Psoas muscle (tissue), 8 donors: Measurements from ENCODE around the gene MLNR. TPM values are rescaled to one million over a fixed set of nuclear protein-coding genes. Genes with fewer than 3 reads are reported as not detected.

Source experiments
- ATAC-seq, 4 donors: fragments of 200-7000 bp; cut with Tn5 transposase; one replicate each; pipeline ENCODE4 v1.9.1; 2020; ENCODE audit warnings: moderate library complexity in 3 of 4, mild to moderate bottlenecking in 2 of 4
- DNase-seq, 2 donors: peaks; one replicate each; pipeline ENCODE4 v3.0.0-alpha.2; 2020
- H3K27ac ChIP-seq: fragments of 200-600 bp; one replicate; pipeline ENCODE4 v1.8.0; 2022
- H3K27me3 ChIP-seq, 3 donors: fragments of 200-600 bp in 1 of 3; one replicate each; pipeline versions ENCODE4 v1.6.1 to v1.8.0; 2013 to 2022; ENCODE audit warnings: low read length in 2 of 3, mild to moderate bottlenecking in 2 of 3, moderate library complexity in 1 of 3; ENCODE audit not compliant: insufficient read depth in 3 of 3
- H3K36me3 ChIP-seq, 2 donors: fragments of 200-600 bp in 1 of 2; one replicate each; pipeline versions ENCODE4 v1.6.1 to v1.8.0; 2013 to 2022; ENCODE audit warnings: low read depth in 1 of 2, mild to moderate bottlenecking in 1 of 2, moderate library complexity in 1 of 2; ENCODE audit not compliant: insufficient read depth in 1 of 2
- H3K4me1 ChIP-seq: fragments of 200-600 bp; one replicate; pipeline ENCODE4 v1.8.0; 2022
- H3K4me3 ChIP-seq: fragments of 200-600 bp; one replicate; pipeline ENCODE4 v1.8.0; 2022; ENCODE audit warnings: mild to moderate bottlenecking
- H3K9me3 ChIP-seq: fragments of 200-600 bp; one replicate; pipeline ENCODE4 v1.8.0; 2022
- WGBS, 3 donors: extraction: QIAGEN DNeasy Blood & Tissue Kit; methylation state at CpG; one replicate each; pipeline versions ENCODE4 v1.1.6 to v1.1.7; 2013; 5-methylcytosine and 5-hydroxymethylcytosine counted together
- intact Hi-C, 2 donors: fragments of 100-400 bp; cut with DNase I; formaldehyde crosslinking; loops; one replicate each; pipeline versions ENCODE4 v1.11.0 to v1.14.2; 2022
- polyA plus RNA-seq, 3 donors: library from polyadenylated mRNA; stranded (reverse); fragments of 200-250 nt; gene quantifications; one replicate each; pipeline ENCODE4 v1.2.3, GENCODE V29; 2013
- total RNA-seq, 4 donors: library from RNA; stranded (reverse); fragmentation: NEBNext Ultra II Directional in 2 of 4; extraction: Animal tissue kit (Norgen Biotek cat#: 25700) in 2 of 4; gene quantifications; one replicate each; pipeline versions ENCODE4 v1.2.1 to v1.2.4, GENCODE V29; 2021 to 2023
- TF ChIP-seq, protein P1 (sequence below): fragments of 200-600 bp; IDR thresholded peaks from one replicate; pipeline ENCODE4 v1.8.0; 2022; ENCODE audit warnings: antibody characterized with exemption
- donor health status: healthy with polysubstance abuse.
- donor health status: DM: no; HTN: no; CAD: no; lungs with moderate emphysema.
- donor health status: Bipolar disorder and iron deficiency.
- donor health status: healthy.
- donor health status: DM: yes; HTN: yes; CAD: no.
- donor health status: DM: no; HTN: no; CAD: no.
- donor health status: DM: no; HTN: no; CAD: no.
- donor health status: DM: yes; HTN: yes; CAD: no.

Gene MLNR
- total and polyA plus RNA-seq, 7 donors, result not detected

DNA sequence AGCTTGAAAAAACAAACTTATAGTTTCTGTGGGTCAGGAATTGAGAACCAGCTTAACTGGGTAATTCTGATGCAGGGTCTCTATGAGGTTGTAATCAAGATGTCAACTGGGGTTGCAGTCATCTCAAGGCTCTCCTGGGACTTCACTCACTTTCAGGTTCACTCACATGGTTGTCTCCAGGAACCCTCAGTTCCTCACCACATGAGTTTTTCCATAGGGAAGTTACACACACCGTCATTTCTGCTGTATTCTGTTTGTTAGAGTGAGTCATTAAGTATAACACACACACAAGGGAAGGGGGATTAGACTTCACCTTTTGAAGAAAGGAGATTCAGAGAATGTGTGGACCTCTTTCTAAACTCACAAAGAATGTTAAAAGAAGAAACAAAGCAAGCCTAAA, 34.9 kb upstream of the MLNR start:
- Histone ChIP-seq H3K36me3 (peaks cover 0 to 89% of the 10 kb centered on the region in 2 donors), H3K27me3 (no peaks in the 10 kb centered on the region), H3K4me1 (no peaks in the 10 kb centered on the region), H3K4me3 (no peak overlapping the region), H3K9me3 (no peaks in the 10 kb centered on the region), H3K27ac (no peak overlapping the region)
- DNase-seq (no peak), ATAC-seq (no peak)
- intact Hi-C loops, result no loop called here
- WGBS, 3 donors, result 71 to 77% (median 76%) methylated on average over 1 of the region's 1 CpG
- TF ChIP-seq, protein P1, sequence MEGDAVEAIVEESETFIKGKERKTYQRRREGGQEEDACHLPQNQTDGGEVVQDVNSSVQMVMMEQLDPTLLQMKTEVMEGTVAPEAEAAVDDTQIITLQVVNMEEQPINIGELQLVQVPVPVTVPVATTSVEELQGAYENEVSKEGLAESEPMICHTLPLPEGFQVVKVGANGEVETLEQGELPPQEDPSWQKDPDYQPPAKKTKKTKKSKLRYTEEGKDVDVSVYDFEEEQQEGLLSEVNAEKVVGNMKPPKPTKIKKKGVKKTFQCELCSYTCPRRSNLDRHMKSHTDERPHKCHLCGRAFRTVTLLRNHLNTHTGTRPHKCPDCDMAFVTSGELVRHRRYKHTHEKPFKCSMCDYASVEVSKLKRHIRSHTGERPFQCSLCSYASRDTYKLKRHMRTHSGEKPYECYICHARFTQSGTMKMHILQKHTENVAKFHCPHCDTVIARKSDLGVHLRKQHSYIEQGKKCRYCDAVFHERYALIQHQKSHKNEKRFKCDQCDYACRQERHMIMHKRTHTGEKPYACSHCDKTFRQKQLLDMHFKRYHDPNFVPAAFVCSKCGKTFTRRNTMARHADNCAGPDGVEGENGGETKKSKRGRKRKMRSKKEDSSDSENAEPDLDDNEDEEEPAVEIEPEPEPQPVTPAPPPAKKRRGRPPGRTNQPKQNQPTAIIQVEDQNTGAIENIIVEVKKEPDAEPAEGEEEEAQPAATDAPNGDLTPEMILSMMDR, result no peak

DNA sequence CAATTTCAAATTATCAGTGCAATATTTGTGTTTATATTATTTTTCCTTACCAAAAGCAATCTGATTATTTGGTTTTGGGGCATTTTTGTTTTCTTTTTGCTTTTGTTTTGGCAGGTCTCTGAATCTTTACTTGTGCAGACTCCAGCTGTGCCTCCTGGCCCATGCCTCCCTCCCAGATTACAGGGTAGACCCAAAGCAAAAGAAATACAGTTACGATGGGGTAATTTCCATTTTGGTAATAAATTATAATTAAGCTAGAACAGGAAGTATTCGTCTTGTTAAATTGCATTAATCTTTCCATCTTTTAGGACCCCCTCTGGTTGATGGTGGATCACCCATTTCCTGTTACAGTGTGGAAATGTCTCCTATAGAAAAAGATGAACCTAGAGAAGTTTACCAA, 29.2 kb upstream of the MLNR start:
- Histone ChIP-seq H3K4me1 (no peaks in the 10 kb centered on the region), H3K36me3 (peaks cover 0 to 95% of the 10 kb centered on the region in 2 donors), H3K27me3 (no peaks in the 10 kb centered on the region), H3K4me3 (no peak overlapping the region), H3K27ac (no peak overlapping the region), H3K9me3 (no peaks in the 10 kb centered on the region)
- TF ChIP-seq, protein P1, result no peak
- no peak for DNase-seq
- WGBS, 3 donors, result 88 to 94% (median 93%) methylated on average over 2 of the region's 2 CpGs
- no peak for ATAC-seq
- intact Hi-C loops, result no loop called here

DNA sequence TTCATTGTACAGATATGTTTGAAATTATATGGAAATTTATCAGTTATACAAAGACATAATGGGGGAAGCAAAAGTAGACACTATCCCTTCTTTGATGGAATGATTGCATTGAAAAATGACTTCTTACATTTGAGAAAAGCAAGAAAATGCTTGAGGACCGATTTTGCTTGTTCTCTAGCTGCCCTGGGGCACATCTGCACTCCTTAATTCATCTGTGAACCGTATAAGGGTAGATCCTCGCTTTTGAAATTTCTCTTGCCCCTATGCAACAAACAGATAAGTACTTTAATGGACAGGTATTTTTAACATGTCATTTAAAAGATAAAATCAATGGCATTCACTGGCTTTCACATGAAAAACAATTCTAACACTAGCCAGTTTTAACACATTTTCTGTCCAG, 13.5 kb upstream of the MLNR start:
- Histone ChIP-seq H3K36me3 (peaks cover 0 to 86% of the 10 kb centered on the region in 2 donors), H3K9me3 (no peaks in the 10 kb centered on the region), H3K27ac (no peak overlapping the region), H3K4me3 (no peak overlapping the region), H3K27me3 (no peaks in the 10 kb centered on the region), H3K4me1 (no peaks in the 10 kb centered on the region)
- no peak for ATAC-seq
- TF ChIP-seq, protein P1, result no peak
- no peak for DNase-seq
- WGBS, 3 donors, result 92 to 95% (median 92%) methylated on average over 3 of the region's 3 CpGs
- intact Hi-C loops, result no loop called here

DNA sequence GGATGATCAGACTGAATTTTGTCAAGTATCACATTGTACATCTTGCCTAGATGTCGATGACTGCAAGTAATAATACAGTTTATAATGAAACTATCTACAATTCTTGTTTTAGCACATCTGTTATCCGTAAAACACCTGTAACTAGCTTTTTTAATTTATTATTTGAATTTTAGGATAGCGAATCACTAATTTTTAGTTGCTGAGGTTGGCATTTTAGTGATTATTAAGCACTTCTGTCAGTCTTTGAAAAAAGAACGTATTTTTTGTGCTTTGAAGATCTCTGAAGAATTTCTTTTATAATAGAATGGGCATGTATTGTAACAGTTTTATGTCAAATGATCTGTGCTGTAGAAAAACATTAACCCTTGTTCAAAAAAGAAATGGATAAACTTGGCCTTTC, 11.5 kb upstream of the MLNR start:
- no peaks in the 10 kb centered on the region for H3K9me3 ChIP-seq
- no peaks in the 10 kb centered on the region for H3K4me1 ChIP-seq
- H3K36me3 ChIP-seq, result peaks cover 0 to 66% of the 10 kb centered on the region in 2 donors
- no peak overlapping the region for H3K4me3 ChIP-seq
- ATAC-seq (no peak), DNase-seq (no peak)
- intact Hi-C loops, result no loop called here
- TF ChIP-seq, protein P1, result no peak
- no peak overlapping the region for H3K27ac ChIP-seq
- no peaks in the 10 kb centered on the region for H3K27me3 ChIP-seq
- WGBS, 3 donors, result 96 to 99% (median 96%) methylated on average over 4 of the region's 4 CpGs

DNA sequence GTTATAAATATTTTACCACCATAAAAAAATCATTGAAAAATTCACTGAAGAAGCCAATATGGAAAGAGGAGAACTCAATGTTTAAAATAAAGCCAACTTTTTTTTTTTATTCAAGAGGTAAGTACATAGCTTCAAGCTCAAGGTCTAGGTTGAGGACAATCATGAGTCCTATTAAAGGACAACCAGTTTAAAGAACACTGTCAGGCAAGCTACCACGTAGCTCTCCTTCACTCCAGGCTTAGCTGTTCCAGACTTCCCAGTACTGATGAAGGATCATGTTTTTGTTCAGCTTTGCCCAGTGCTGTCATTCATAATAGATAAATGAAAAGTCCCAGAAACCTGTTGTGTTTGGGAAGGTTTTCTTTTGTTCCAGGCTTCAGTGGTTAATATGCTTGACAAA, 10.0 kb upstream of the MLNR start:
- TF ChIP-seq, protein P1, result no peak
- 46 to 84% (median 48%) methylated on average over 1 of the region's 1 CpG for WGBS, 3 donors
- Histone ChIP-seq H3K9me3 (no peaks in the 10 kb centered on the region), H3K4me1 (no peaks in the 10 kb centered on the region), H3K27me3 (no peaks in the 10 kb centered on the region), H3K27ac (no peak overlapping the region), H3K36me3 (peaks cover 0 to 51% of the 10 kb centered on the region in 2 donors), H3K4me3 (no peak overlapping the region)
- no peak for DNase-seq
- ATAC-seq, result no peak
- intact Hi-C loops, result no loop called here
